Measurements from ENCODE around the gene GADL1. TPM values are rescaled to one million over a fixed set of nuclear protein-coding genes. Genes with fewer than 3 reads are reported as not detected.

Gene GADL1
- total and polyA plus RNA-seq, 9 donors = 0.01 to 13.3 (median 0.23) TPM; not detected in 3

DNA sequence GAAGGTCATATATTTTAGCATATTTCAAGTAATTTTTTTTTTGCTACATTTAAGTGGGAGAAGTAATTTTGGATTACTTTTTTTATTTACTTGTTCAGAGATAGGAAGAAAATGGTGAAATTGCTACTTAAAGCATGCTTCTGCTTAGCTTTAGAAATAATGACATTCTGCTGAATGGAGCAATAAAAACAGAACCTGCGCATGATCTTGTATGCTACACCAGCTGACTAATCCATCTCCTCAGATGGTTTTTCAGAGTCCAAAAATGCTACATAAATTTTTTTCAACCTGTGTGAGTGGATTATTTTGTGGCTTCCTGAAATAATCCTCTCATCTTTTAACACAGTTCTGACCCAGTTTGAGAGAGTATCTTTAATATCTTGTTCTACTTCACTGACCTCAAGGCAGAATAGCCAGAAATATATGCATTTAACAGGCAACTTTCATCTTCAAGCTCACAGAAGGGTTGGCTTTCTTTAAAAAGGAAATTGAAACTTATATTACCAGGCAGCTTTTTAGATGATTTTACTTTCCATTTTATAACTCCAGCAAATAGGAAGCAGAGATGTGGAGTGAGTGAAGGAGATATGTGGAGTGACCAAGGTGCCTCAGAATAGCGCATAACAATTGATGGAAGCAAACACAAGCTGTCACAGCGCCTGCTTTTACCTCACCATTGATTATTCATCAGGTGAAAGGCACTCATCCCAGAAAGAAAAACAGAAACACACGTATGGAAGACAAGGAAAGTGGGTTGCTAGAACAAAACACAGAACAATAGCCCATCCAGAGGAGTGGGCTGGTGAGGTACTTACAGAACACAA is 151.5 kb downstream of the GADL1 start:
- Histone ChIP-seq H3K36me3 (no peaks in the 10 kb centered on the region), H3K9me3 (no peaks in the 10 kb centered on the region), H3K4me1 (ENCODE audit: insufficient read depth) (no peaks in the 10 kb centered on the region), H3K27me3 (no peaks in the 10 kb centered on the region), H3K27ac (no peak overlapping the region), H3K4me3 (no peak overlapping the region)
- no peak for DNase-seq
- WGBS, 3 donors = 85 to 95% (median 92%) methylated on average over 4 of the region's 4 CpGs
- no peak for TF ChIP-seq EP300 (IDR thresholded peaks at IDR 0.05)
- TF ChIP-seq, protein P1, sequence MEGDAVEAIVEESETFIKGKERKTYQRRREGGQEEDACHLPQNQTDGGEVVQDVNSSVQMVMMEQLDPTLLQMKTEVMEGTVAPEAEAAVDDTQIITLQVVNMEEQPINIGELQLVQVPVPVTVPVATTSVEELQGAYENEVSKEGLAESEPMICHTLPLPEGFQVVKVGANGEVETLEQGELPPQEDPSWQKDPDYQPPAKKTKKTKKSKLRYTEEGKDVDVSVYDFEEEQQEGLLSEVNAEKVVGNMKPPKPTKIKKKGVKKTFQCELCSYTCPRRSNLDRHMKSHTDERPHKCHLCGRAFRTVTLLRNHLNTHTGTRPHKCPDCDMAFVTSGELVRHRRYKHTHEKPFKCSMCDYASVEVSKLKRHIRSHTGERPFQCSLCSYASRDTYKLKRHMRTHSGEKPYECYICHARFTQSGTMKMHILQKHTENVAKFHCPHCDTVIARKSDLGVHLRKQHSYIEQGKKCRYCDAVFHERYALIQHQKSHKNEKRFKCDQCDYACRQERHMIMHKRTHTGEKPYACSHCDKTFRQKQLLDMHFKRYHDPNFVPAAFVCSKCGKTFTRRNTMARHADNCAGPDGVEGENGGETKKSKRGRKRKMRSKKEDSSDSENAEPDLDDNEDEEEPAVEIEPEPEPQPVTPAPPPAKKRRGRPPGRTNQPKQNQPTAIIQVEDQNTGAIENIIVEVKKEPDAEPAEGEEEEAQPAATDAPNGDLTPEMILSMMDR (IDR thresholded peaks at IDR 0.05) = no peak
- TF ChIP-seq POLR2A (IDR thresholded peaks at IDR 0.05) = no peak
- intact Hi-C loops (cut with DNase I) = no loop called here

DNA sequence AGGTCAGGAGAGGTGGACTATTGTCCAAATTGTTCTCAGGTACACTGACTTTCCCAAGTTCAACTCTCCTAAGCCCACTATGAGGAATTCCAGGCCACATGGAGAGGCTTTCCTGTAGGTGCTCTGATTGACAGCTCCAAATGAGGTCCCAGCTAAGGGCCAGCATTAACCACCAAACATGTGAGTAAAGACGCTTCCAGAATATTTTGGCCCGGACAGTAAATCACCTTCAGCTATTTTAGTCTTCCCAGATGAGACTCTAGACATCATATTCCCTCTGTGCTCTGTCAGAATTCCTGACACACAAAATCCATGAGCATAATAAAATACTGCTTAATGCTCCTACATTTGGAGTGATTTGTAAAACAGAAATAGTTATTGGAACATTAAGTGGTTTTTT is 152.6 kb downstream of the GADL1 start:
- WGBS, 3 donors = 90 to 94% (median 94%) methylated on average over 2 of the region's 2 CpGs
- H3K4me3 ChIP-seq = no peak overlapping the region
- DNase-seq = no peak
- no peak overlapping the region for H3K27ac ChIP-seq
- no peaks in the 10 kb centered on the region for H3K27me3 ChIP-seq
- H3K4me1 ChIP-seq (ENCODE audit: insufficient read depth) = no peaks in the 10 kb centered on the region
- intact Hi-C loops (cut with DNase I) = no loop called here
- no peaks in the 10 kb centered on the region for H3K36me3 ChIP-seq
- H3K9me3 ChIP-seq = no peaks in the 10 kb centered on the region
- no peak for TF ChIP-seq POLR2A (IDR thresholded peaks at IDR 0.05)

DNA sequence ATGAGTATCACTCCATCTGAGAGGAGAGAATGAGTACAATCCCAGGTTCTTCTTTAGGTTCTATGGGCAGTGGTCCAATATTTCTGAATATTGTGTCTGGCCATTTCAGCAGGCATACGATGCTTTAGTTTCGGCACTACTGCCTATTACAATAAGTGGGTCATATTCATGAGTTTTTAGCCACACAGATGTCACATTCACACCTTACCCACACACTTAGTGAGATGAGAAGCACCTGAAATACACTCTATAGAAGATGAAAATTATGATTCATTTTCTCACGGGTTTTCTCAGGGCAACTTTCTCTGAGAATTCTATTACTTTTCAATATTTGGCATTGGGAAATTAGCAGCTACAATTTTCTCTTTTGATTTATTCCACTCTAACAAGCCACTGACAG is 155.9 kb downstream of the GADL1 start:
- WGBS, 3 donors = 91 to 98% (median 97%) methylated on average over 3 of the region's 3 CpGs
- Histone ChIP-seq H3K27ac (no peak overlapping the region), H3K4me3 (no peak overlapping the region), H3K27me3 (no peaks in the 10 kb centered on the region), H3K36me3 (no peaks in the 10 kb centered on the region), H3K4me1 (ENCODE audit: insufficient read depth) (no peaks in the 10 kb centered on the region), H3K9me3 (no peaks in the 10 kb centered on the region)
- TF ChIP-seq POLR2A (IDR thresholded peaks at IDR 0.05) = no peak
- TF ChIP-seq, protein P1 (IDR thresholded peaks at IDR 0.05) = no peak
- no peak for TF ChIP-seq EP300 (IDR thresholded peaks at IDR 0.05)
- no peak for DNase-seq
- intact Hi-C loops (cut with DNase I) = no loop called here

DNA sequence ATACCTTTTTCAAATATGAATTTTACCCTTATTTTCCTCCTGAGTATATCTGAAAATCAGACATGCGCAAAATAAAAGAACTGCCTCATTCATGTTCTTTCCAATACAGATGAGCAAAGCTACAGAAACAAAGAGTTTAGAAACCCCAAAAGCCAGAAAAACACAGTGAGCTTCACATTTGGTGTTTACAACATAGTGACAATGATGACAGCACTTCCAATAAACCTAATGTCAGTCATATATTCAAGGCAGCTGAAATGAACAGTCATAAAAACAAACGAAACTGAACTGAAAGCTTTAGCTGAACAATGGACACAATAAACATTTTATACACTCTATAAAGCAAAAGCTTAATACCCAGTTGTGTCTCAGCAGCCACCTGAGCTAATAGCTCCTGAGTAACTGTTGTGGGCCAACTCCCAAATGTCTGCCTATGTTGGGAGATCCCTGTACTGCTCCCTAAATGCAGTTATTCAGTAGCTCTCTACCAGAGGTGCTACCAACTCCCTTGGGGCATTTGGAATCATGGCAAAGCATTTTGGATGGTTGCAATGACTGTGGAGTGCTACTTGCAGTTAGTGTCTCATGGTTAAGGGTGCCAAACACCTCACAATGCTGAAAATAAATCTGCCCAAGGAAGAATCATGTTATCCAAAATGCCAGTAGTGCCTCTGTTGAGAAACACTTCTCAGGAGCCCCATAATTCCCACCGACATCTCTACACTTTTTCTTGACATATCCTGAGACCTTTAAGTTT is 156.5 kb downstream of the GADL1 start:
- intact Hi-C loops (cut with DNase I) = no loop called here
- DNase-seq = no peak

More for the DNA sequence above, 156.5 kb downstream of the GADL1 start:
- H3K27me3 ChIP-seq = no peaks in the 10 kb centered on the region
- WGBS, 3 donors = 86 to 93% (median 87%) methylated on average over 3 of the region's 3 CpGs
- TF ChIP-seq, protein P1 (IDR thresholded peaks at IDR 0.05) = no peak
- TF ChIP-seq EP300 (IDR thresholded peaks at IDR 0.05) (no peak), POLR2A (IDR thresholded peaks at IDR 0.05) (no peak)
- H3K27ac ChIP-seq = no peak overlapping the region
- H3K36me3 ChIP-seq = no peaks in the 10 kb centered on the region
- H3K9me3 ChIP-seq = no peaks in the 10 kb centered on the region
- H3K4me1 ChIP-seq (ENCODE audit: insufficient read depth) = no peaks in the 10 kb centered on the region
- no peak overlapping the region for H3K4me3 ChIP-seq
